Epithelial cell of esophagus (primary cell): Measurements from ENCODE around the gene KCNK17.

Source experiments
- DNase-seq: peaks from one replicate; pipeline ENCODE4 v3.0.0; 2010; ENCODE audit warnings: low read depth
- H3K4me3 ChIP-seq: 2 replicates; pipeline ENCODE4 v1.5.1; 2011; ENCODE audit warnings: mild to moderate bottlenecking, low read length, control low read depth
- CTCF ChIP-seq: IDR thresholded peaks from 2 replicates; pipeline ENCODE4 v1.5.1; 2011; ENCODE audit warnings: low read depth, mild to moderate bottlenecking, low read length, control low read depth, inconsistent platforms; ENCODE audit not compliant: insufficient read depth; ENCODE audit errors: missing control alignments

KCNK17 gene

GRCh38 chr6:39282774-39283173 is 31.4 kb downstream of the KCNK17 start:
- DNase-seq, result no peak
- no peak overlapping the region for H3K4me3 ChIP-seq
- no peak for TF ChIP-seq CTCF

- no peak for DNase-seq
Measured at GRCh38 chr6:39281312-39281980, 32.8 kb downstream of the KCNK17 start.

GRCh38 chr6:39280247-39280731 is 33.9 kb downstream of the KCNK17 start:
- peak; percentile 78 for DNase-seq

More at GRCh38 chr6:39281312-39281980, 32.8 kb downstream of the KCNK17 start:
- no peak for TF ChIP-seq CTCF
- H3K4me3 ChIP-seq, result no peak overlapping the region

GRCh38 chr6:39279539-39279938 is 34.7 kb downstream of the KCNK17 start:
- DNase-seq, result no peak
- no peak for TF ChIP-seq CTCF

More at GRCh38 chr6:39280247-39280731, 33.9 kb downstream of the KCNK17 start:
- no peak for TF ChIP-seq CTCF
- no peak overlapping the region for H3K4me3 ChIP-seq

GRCh38 chr6:39276379-39276995 is 37.7 kb downstream of the KCNK17 start:
- no peak for DNase-seq
- TF ChIP-seq CTCF, result no peak
- H3K4me3 ChIP-seq, result no peak overlapping the region

More at GRCh38 chr6:39279539-39279938, 34.7 kb downstream of the KCNK17 start:
- H3K4me3 ChIP-seq, result no peak overlapping the region

- no peak overlapping the region for H3K4me3 ChIP-seq
- no peak for TF ChIP-seq CTCF
- no peak for DNase-seq
Measured at GRCh38 chr6:39274903-39275302, 39.3 kb downstream of the KCNK17 start.
